Large intestine (tissue), 3 donors: Measurements from ENCODE around the gene RANBP3. TPM values are rescaled to one million over a fixed set of nuclear protein-coding genes. Genes with fewer than 3 reads are reported as not detected.
A peak's percentile ranks its signal among the peaks of the same experiment; 100 is the strongest.
"Not testable (repeated sequence)": the region's sequence is repeated elsewhere in the genome, so short reads cannot be mapped to it uniquely, and the experiment has no call there.

Experiments used
- DNase-seq, 2 donors: peaks; one replicate each; pipeline versions ENCODE4 v3.0.0 to v3.0.0-alpha.2; 2013
- H3K27ac ChIP-seq: one replicate; pipeline ENCODE4 v1.5.1; 2013; ENCODE audit warnings: low read length
- H3K27me3 ChIP-seq: 2 replicates; pipeline ENCODE4 v1.6.1; 2013; ENCODE audit warnings: low read length; ENCODE audit not compliant: control insufficient read depth, insufficient read depth
- H3K36me3 ChIP-seq: 2 replicates; pipeline ENCODE4 v1.6.1; 2013; ENCODE audit warnings: low read length; ENCODE audit not compliant: control insufficient read depth, insufficient read depth
- H3K4me1 ChIP-seq: one replicate; pipeline ENCODE4 v1.6.1; 2013; ENCODE audit warnings: low read length; ENCODE audit not compliant: control insufficient read depth, insufficient read depth
- H3K4me3 ChIP-seq: one replicate; pipeline ENCODE4 v1.5.1; 2013; ENCODE audit warnings: low read length
- H3K9me3 ChIP-seq: one replicate; pipeline ENCODE4 v1.6.1; 2013; ENCODE audit warnings: mild to moderate bottlenecking, low read depth, low read length, moderate library complexity; ENCODE audit not compliant: control insufficient read depth
- WGBS: methylation state at CpG from one replicate; pipeline ENCODE4 v1.1.5; 2013; ENCODE audit warnings: low lambda C conversion rate; ENCODE audit not compliant: insufficient coverage; 5-methylcytosine and 5-hydroxymethylcytosine counted together
- polyA plus RNA-seq: library from polyadenylated mRNA; unstranded; fragments of 120-200 nt; gene quantifications from one replicate; pipeline ENCODE4 v1.2.1, GENCODE V29; 2013

Gene RANBP3
- polyA plus RNA-seq, 1 donor: 53.3 TPM

DNA sequence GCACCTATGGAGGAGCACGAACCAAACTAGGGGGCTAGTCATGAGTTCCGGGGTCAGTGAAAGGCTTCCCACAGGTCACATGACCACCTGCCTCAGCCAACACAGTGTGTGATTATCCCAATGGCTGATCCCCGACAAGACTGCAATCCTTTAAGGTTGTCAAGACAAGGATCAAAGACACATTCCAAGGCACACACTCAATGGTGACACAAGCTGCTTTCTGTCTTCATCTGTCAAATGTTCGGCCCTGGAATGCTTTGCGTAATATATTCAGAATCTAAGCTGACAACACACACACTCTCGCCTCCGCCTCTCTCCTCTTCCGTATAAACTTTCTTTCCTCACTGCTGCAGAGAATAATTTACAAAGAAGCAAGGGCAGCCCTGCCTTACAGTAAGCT lies 11.7 kb downstream of the RANBP3 start:
- Histone ChIP-seq H3K36me3 (peaks cover 27% of the 10 kb centered on the region), H3K27me3 (no peaks in the 10 kb centered on the region), H3K9me3 (no peaks in the 10 kb centered on the region), H3K4me1 (peaks cover 59% of the 10 kb centered on the region), H3K27ac (peak overlapping the region; percentile 58), H3K4me3 (no peak overlapping the region)
- no CpG with 5 or more reads among the region's 8 CpGs for WGBS
- DNase-seq: no peak

- H3K4me3 ChIP-seq: no peak overlapping the region
- H3K27me3 ChIP-seq: no peaks in the 10 kb centered on the region
- H3K36me3 ChIP-seq: peaks cover 25% of the 10 kb centered on the region
- H3K27ac ChIP-seq: no peak overlapping the region
- no peaks in the 10 kb centered on the region for H3K9me3 ChIP-seq
- no peak for DNase-seq
- H3K4me1 ChIP-seq: peaks cover 72% of the 10 kb centered on the region
- WGBS: no CpG with 5 or more reads among the region's 5 CpGs
Observed at GRCh38 chr19:5964816-5965565, 12.9 kb downstream of the RANBP3 start.

GRCh38 chr19:5963855-5964254 lies 14.1 kb downstream of the RANBP3 start:
- H3K36me3 ChIP-seq: peaks cover 20% of the 10 kb centered on the region
- H3K27ac ChIP-seq: peak overlapping the region; percentile 2
- WGBS: no CpG with 5 or more reads among the region's 7 CpGs
- H3K27me3 ChIP-seq: no peaks in the 10 kb centered on the region
- no peaks in the 10 kb centered on the region for H3K9me3 ChIP-seq
- DNase-seq: no peak
- no peak overlapping the region for H3K4me3 ChIP-seq
- H3K4me1 ChIP-seq: peaks cover 75% of the 10 kb centered on the region

DNA sequence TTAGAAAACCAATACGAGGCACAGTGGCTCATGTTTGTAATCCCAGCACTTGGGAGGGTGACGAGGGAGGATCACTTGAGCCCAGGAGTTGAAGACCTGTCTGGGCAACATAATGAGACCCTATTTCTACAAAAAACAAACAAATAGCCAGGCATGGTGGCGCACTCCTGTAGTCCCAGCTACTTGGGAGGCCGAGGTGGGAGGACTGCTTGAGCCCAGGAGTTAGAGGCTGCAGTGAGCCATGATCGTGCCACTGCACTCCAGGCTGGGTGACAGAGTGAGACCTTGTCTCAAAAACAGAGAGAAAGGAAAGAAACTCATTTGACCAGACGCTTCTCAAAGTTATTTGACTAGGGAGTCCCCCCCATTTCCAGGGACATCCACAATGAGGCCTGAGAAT lies 14.7 kb downstream of the RANBP3 start:
- DNase-seq, H3K27me3 ChIP-seq, H3K4me3 ChIP-seq, H3K9me3 ChIP-seq: not testable (repeated sequence)
- WGBS: no CpG with 5 or more reads among the region's 6 CpGs
- Histone ChIP-seq H3K27ac (peak overlapping the region; percentile 89), H3K36me3 (peaks cover 24% of the 10 kb centered on the region), H3K4me1 (peaks cover 75% of the 10 kb centered on the region)

DNA sequence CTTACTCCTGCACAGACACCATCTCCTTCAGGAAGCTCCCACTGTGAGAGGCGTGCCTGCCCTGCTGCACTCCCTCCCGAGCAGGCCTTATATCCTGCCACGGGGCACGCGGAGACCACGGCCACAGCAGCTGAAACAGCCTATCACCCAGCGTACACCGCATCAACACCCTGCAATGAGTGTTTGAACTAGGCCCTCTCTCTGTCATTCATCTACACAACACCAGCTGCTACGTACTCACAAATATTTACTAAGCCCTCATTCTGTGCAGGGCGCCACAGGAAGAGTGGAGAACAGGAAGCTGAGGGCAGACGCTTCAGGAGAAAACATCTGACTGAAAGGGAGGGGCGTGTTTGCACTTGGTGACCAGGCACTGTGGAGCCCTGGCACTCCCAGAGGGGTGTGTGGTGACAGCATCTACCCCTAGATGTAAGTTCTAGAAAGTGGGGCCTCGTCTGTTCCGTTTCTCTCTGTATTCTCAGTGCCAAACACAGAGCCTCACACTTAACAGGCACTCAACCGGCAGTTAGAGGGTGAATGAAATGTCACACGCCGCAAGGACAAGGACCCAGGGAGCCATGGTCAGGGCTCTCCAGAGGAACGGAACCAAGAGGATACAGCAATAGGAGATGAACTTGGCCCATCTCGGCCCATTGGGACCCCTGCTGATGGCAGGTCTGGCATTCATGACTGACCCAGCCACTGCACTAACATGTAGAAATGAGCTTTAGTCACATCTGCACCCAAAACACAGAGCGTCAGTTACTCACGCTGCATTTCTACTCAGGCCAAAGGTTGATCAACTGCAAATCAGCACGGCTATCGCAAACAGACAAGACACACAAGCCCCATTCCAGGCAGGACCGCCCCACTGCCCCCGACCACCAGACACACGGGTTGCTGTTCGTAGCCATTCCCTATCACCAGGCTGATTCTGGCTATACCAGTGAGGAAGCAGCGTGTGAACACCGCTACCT lies 15.7 kb downstream of the RANBP3 start:
- no CpG with 5 or more reads among the region's 29 CpGs for WGBS
- H3K36me3 ChIP-seq: peaks cover 23% of the 10 kb centered on the region
- H3K27ac ChIP-seq: peak overlapping the region; percentile 89
- peaks cover 74% of the 10 kb centered on the region for H3K4me1 ChIP-seq
- H3K9me3 ChIP-seq: no peaks in the 10 kb centered on the region
- H3K4me3 ChIP-seq: no peak overlapping the region
- no peaks in the 10 kb centered on the region for H3K27me3 ChIP-seq
- DNase-seq: peak; percentile 81 to 89

- not testable (repeated sequence) for H3K27me3 ChIP-seq, H3K4me3 ChIP-seq, DNase-seq, H3K9me3 ChIP-seq
- no CpG with 5 or more reads among the region's 6 CpGs for WGBS
- Histone ChIP-seq H3K27ac (peak overlapping the region; percentile 89), H3K36me3 (peaks cover 19% of the 10 kb centered on the region), H3K4me1 (peaks cover 73% of the 10 kb centered on the region)
Observed at GRCh38 chr19:5961641-5961968, 16.3 kb downstream of the RANBP3 start.

GRCh38 chr19:5960005-5961001 lies 17.6 kb downstream of the RANBP3 start:
- peaks cover 71% of the 10 kb centered on the region for H3K4me1 ChIP-seq
- DNase-seq: peak in 1 of 2 donors; percentile 36

GRCh38 chr19:5959260-5960004 lies 18.5 kb downstream of the RANBP3 start:
- Histone ChIP-seq H3K36me3 (peaks cover 9% of the 10 kb centered on the region), H3K27me3 (no peaks in the 10 kb centered on the region), H3K4me3 (no peak overlapping the region), H3K4me1 (peaks cover 75% of the 10 kb centered on the region), H3K27ac (no peak overlapping the region), H3K9me3 (no peaks in the 10 kb centered on the region)
- no peak for DNase-seq
- no CpG with 5 or more reads among the region's 14 CpGs for WGBS

More at GRCh38 chr19:5960005-5961001, 17.6 kb downstream of the RANBP3 start:
- WGBS: no CpG with 5 or more reads among the region's 18 CpGs
- H3K9me3 ChIP-seq: no peaks in the 10 kb centered on the region
- H3K4me3 ChIP-seq: no peak overlapping the region
- peak overlapping the region; percentile 7 for H3K27ac ChIP-seq
- H3K27me3 ChIP-seq: no peaks in the 10 kb centered on the region
- peaks cover 10% of the 10 kb centered on the region for H3K36me3 ChIP-seq

GRCh38 chr19:5958851-5959122 lies 19.2 kb downstream of the RANBP3 start:
- H3K27me3 ChIP-seq: no peaks in the 10 kb centered on the region
- H3K4me1 ChIP-seq: peaks cover 81% of the 10 kb centered on the region
- no CpG with 5 or more reads among the region's 10 CpGs for WGBS
- H3K36me3 ChIP-seq: peaks cover 9% of the 10 kb centered on the region
- no peak overlapping the region for H3K4me3 ChIP-seq
- no peaks in the 10 kb centered on the region for H3K9me3 ChIP-seq
- no peak overlapping the region for H3K27ac ChIP-seq
- DNase-seq: no peak
